ENCODE measurements around the gene PDZD4.

GRCh38 chrX:153776120-153776599, 54.2 kb downstream of the PDZD4 start:
- no peak for TF ChIP-seq CTCF (optimal IDR thresholded peaks at IDR 0.05 in 1 of 3, IDR thresholded peaks at IDR 0.05 in 1 of 3, conservative IDR thresholded peaks at IDR 0.05 in 1 of 3; ENCODE audit: extremely low read depth in 1 of 3, insufficient read depth in 2 of 3, low read length in 3 of 3)
- TF ChIP-seq EZH2 (IDR thresholded peaks at IDR 0.05; ENCODE audit: low read length) = no peak

Data from keratinocyte (primary cell).